Bronchial epithelial cell (primary cell): Measurements from ENCODE around the gene LYPD4. TPM values are rescaled to one million over a fixed set of nuclear protein-coding genes. Genes with fewer than 3 reads are reported as not detected.
"Not testable (repeated sequence)": the region's sequence is repeated elsewhere in the genome, so short reads cannot be mapped to it uniquely, and the experiment has no call there.

Experiments
- DNase-seq: peaks from one replicate; pipeline ENCODE4 v3.0.0-alpha.2; 2010; ENCODE audit warnings: low read depth
- FAIRE-seq: peaks from 2 replicates; lab custom pipeline; 2011; peaks lifted over from hg19 to GRCh38; lab: Jason Lieb, UNC
- H3K27me3 ChIP-seq: 2 replicates; pipeline ENCODE4 v1.5.1; 2011; ENCODE audit warnings: low read length; ENCODE audit not compliant: control insufficient read depth, insufficient read depth
- H3K36me3 ChIP-seq: 2 replicates; pipeline ENCODE4 v1.5.1; 2011; ENCODE audit warnings: low read length; ENCODE audit not compliant: control insufficient read depth, insufficient read depth
- H3K4me3 ChIP-seq: 2 replicates; pipeline ENCODE4 v1.5.1; 2011; ENCODE audit warnings: mild to moderate bottlenecking, low read depth, low read length, control low read depth
- CTCF ChIP-seq: IDR thresholded peaks from 2 replicates; pipeline ENCODE4 v1.5.1; 2011; ENCODE audit warnings: mild to moderate bottlenecking, moderate library complexity, low read length, control low read depth, inconsistent platforms; ENCODE audit not compliant: insufficient read depth, severe bottlenecking
- total RNA-seq: library from RNA; depleted of rRNA; stranded (reverse); fragments of >200 nt; gene quantifications from 2 replicates; pipeline ENCODE4 v1.2.1, GENCODE V29; 2014

Gene LYPD4
- total RNA-seq, 1 donor from 2014 or later: not detected

DNA sequence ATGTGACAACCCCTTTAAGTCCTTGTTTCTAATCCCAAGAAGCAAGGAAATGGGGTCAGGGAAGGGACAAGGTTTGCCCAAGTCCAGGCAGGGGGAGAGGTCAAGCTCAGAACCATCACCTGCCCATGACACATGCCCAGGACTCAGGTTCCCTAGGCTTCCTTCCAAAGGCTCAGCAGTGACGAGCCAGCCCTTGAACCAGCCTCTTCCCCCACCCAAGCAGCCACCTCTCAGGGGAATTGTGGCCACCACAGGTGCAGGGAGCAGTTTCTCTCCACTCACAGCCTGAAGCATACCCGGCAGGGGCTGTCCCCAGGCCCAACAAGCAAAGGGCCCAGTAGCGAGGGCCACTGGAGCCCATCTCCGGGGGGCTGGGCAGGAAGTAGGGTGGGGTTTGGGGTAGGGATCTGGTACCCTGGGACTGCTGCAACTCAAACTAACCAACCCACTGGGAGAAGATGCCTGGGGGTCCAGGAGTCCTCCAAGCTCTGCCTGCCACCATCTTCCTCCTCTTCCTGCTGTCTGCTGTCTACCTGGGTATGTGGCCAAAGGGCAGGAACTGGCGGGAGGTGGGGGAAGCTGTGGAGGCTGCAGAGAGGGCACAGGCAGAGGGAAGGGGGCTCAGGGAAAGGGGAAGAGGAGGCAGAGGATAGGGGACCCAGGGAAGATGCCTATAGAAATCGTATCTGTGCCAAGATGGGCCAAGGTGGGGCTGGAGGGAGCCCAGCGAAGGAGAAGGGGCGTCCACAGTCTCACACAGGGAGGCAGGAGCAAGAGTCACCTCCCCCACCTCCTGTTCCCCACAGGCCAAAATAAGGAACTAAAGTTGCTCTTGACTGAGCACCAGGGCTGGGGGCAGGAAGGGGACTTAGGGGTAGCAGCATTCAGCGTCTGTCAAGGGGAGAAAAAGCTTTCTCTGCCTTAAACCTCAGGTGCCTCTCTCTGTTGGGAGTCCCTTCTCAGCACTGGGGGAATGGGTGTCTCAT lies 32.7 kb upstream of the LYPD4 start, which contains the start of gene CD79A:
TSS of gene CD79A (plus strand) at position 433 of the 986 bp plus-strand sequence. CDS start at position 459, 26 bp downstream.
- DNase-seq: no peak
- no peaks in the 10 kb centered on the region for H3K27me3 ChIP-seq
- FAIRE-seq: no peak

DNA sequence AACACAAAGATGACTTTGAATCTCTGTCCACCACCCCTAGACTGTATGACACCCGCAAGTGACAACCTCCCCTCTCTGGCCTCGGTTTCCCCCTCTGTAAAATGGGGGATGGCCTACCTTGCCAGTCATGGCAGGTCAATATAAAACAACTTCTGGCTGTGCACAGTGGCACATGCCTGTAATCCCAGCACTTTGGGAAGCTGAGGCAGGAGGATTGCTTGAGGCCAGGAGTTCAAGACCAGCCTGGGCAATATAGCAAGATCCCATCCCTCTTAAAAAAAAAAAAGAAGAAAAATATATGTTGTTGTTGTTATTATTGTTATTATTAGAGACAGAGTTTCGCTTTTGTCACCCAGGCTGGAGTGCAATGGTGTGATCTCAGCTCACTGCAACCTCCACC lies 31.5 kb upstream of the LYPD4 start:
- not testable (repeated sequence) for H3K36me3 ChIP-seq, H3K27me3 ChIP-seq, H3K4me3 ChIP-seq, DNase-seq, FAIRE-seq

More for the DNA sequence above, 32.7 kb upstream of the LYPD4 start, which contains the start of gene CD79A:
- Histone ChIP-seq H3K36me3 (no peaks in the 10 kb centered on the region), H3K4me3 (no peak within 1 kb of the TSS)
- no peak for TF ChIP-seq CTCF

DNA sequence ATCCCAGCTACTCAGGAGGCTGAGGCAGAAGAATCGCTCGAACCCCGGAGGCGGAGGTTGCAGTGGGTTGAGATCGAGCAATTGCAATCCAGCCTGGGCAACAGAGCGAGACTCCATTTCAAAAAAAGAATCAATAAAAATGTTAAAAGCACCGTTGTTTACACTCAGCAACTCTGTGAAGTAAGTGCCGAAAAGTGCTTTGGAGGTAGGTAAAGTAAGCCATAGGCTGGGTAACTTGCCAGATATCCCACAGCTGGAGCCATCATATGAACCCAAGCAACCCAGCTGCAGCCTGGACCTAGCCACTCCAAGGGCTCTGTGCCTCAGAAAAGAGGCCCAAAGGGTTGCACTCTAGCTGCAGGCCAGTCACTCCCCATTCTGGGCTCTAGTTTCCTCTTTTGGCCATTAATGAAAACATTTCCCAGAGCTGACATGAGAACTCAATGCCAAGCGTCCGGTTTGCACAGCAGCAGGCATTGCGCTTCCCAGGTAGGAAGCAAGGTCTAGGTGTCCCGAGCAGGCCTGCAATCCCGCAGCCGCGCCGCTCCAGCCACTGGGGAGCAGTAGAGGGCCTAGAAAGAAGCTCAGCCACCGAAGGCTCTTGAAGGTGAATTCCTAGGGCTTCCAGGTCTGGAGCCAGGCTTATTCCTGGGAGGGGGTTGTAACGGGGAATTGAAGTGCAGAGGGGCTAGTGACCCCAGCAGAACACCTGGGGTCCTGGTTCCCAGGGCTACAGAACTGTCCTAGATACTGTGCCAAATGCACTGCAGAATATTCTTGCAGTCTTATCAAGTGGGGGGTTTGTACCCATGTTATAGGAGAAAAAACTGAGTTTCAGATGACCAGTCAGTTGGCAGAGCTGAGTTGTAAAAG lies 28.5 kb upstream of the LYPD4 start:
- FAIRE-seq: peak; percentile 13
- TF ChIP-seq CTCF: peak; percentile 89
- H3K36me3 ChIP-seq: peaks cover 27% of the 10 kb centered on the region
- no peaks in the 10 kb centered on the region for H3K27me3 ChIP-seq
- peak; percentile 72 for DNase-seq
- H3K4me3 ChIP-seq: no peak overlapping the region

DNA sequence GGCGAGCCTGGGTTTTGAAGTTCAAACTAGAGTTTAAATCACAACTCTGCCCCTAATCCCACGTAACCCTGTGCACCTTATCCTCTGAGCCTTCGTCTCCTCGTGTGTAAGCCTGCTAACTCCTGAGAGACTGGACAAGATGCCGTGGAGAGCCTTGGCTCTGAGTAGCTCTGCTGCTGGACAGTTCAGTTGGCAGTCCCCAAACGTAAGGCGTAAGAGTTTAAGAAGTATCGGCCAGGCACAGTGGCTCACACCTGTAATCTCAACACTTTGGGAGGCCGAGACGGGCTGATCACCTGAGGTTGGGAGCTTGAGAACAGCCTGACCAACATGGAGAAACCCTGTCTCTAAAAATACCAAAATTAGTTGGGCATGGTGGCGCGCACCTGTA lies 27.9 kb upstream of the LYPD4 start:
- FAIRE-seq (no peak), DNase-seq (no peak)
- Histone ChIP-seq H3K4me3 (no peak overlapping the region), H3K27me3 (no peaks in the 10 kb centered on the region), H3K36me3 (peaks cover 29% of the 10 kb centered on the region)
- TF ChIP-seq CTCF: no peak

GRCh38 chr19:41871573-41872383 lies 27.3 kb upstream of the LYPD4 start:
- H3K36me3 ChIP-seq: peaks cover 31% of the 10 kb centered on the region
- no peak overlapping the region for H3K4me3 ChIP-seq
- FAIRE-seq (no peak), DNase-seq (no peak)
- no peak for TF ChIP-seq CTCF
- no peaks in the 10 kb centered on the region for H3K27me3 ChIP-seq
